Urinary bladder (tissue), 4 donors: Measurements from ENCODE around the gene CLDN24. TPM values are rescaled to one million over a fixed set of nuclear protein-coding genes. Genes with fewer than 3 reads are reported as not detected.

ENCODE experiments used
- DNase-seq: peaks from one replicate; pipeline ENCODE4 v3.0.0-alpha.2; 2015; ENCODE audit errors: extremely low spot score
- H3K27ac ChIP-seq: one replicate; pipeline ENCODE4 v1.5.1; 2013; ENCODE audit warnings: low read depth, mild to moderate bottlenecking, moderate library complexity
- H3K36me3 ChIP-seq: one replicate; pipeline ENCODE4 v1.6.1; 2013; ENCODE audit warnings: mild to moderate bottlenecking, moderate library complexity; ENCODE audit not compliant: insufficient read depth
- H3K4me1 ChIP-seq: one replicate; pipeline ENCODE4 v1.6.1; 2013; ENCODE audit warnings: mild to moderate bottlenecking, moderate library complexity; ENCODE audit not compliant: insufficient read depth
- H3K4me3 ChIP-seq: one replicate; pipeline ENCODE4 v1.5.1; 2013; ENCODE audit warnings: low read depth, low read length
- WGBS: extraction: QIAGEN DNeasy Blood & Tissue Kit; methylation state at CpG from one replicate; pipeline ENCODE4 v1.1.7; 2013; 5-methylcytosine and 5-hydroxymethylcytosine counted together
- polyA plus RNA-seq: library from polyadenylated mRNA; stranded (reverse); fragments of 200-250 nt; gene quantifications from one replicate; pipeline ENCODE4 v1.2.3, GENCODE V29; 2013
- total RNA-seq: library from RNA; depleted of rRNA; stranded (reverse); fragments of >200 nt; gene quantifications from one replicate; pipeline ENCODE4 v1.2.3, GENCODE V29; 2014
- donor health status: healthy with polysubstance abuse.
- donor health status: healthy.

The CLDN24 gene
- total and polyA plus RNA-seq, 2 donors = not detected

DNA sequence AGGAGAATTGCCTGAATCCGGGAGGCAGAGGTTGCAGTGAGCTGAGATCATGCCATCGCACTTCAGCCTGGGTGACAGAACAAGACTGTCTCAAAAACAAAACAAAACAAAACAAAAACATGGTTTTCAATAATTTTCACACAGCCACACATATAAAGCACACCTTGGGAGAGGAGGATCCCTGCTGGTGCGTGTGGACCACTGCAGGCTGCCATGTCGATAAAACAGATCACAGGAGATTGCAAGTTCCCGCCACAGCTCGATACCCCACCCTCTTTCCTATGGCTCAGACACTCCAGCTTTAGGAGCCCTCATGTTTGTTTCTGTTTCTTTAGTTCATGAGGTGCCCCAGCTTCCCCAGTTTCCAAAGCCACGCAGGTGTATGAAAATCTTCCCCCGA, 31.3 kb upstream of the CLDN24 start:
- 80% methylated on average over 8 of the region's 8 CpGs for WGBS
- no peak for DNase-seq
- Histone ChIP-seq H3K36me3 (no peaks in the 10 kb centered on the region), H3K27ac (no peak overlapping the region), H3K4me3 (no peak overlapping the region), H3K4me1 (no peaks in the 10 kb centered on the region)

DNA sequence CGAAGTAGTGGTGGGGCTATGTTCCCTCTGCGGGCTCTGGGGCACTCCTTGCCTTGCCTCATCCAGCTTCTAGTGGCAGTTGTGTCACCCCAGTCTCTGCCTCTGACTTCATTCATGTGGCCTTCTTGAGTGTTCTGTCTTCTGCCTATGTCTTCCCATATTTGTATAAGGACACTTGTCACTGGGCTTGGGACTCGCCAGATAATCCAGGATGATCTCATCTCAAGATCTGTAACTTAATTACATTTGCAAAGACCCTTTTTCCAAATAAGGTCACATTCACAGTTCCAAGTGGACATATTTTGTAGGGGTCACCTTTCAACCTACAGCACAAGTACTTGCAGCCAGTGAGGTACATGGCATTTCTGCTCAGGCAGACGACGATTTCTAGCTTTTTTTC, 30.3 kb upstream of the CLDN24 start:
- Histone ChIP-seq H3K4me3 (no peak overlapping the region), H3K27ac (no peak overlapping the region), H3K36me3 (no peaks in the 10 kb centered on the region), H3K4me1 (no peaks in the 10 kb centered on the region)
- 84% methylated on average over 5 of the region's 5 CpGs for WGBS
- DNase-seq = no peak

- H3K27ac ChIP-seq = no peak overlapping the region
- no peaks in the 10 kb centered on the region for H3K4me1 ChIP-seq
- no peaks in the 10 kb centered on the region for H3K36me3 ChIP-seq
- WGBS = 79% methylated on average over 17 of the region's 17 CpGs
- no peak for DNase-seq
- H3K4me3 ChIP-seq = no peak overlapping the region
These were observed 28.3 kb upstream of the CLDN24 start for GRCh38 chr4:183350317-183351071.

DNA sequence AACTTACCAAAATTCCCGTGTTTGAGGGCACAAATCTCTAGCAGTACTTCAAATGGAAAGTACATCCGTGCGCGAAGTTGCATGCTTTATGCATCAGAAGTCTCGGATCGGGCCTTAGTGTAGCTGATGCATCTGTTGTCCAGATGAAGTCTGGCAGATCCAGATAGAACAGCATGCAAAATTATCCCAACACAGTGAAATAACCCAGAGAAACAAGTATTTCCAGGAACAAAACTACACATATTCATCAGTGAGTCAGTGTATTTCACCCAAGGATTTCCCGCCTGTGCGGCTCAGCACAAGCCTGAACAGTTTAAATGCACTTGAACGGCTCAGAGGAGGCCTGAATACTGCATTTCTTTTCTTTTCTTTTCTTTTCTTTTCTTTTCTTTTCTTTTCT, 27.4 kb upstream of the CLDN24 start:
- Histone ChIP-seq H3K4me1 (no peaks in the 10 kb centered on the region), H3K27ac (no peak overlapping the region), H3K4me3 (no peak overlapping the region), H3K36me3 (no peaks in the 10 kb centered on the region)
- DNase-seq = no peak
- 89% methylated on average over 9 of the region's 9 CpGs for WGBS

DNA sequence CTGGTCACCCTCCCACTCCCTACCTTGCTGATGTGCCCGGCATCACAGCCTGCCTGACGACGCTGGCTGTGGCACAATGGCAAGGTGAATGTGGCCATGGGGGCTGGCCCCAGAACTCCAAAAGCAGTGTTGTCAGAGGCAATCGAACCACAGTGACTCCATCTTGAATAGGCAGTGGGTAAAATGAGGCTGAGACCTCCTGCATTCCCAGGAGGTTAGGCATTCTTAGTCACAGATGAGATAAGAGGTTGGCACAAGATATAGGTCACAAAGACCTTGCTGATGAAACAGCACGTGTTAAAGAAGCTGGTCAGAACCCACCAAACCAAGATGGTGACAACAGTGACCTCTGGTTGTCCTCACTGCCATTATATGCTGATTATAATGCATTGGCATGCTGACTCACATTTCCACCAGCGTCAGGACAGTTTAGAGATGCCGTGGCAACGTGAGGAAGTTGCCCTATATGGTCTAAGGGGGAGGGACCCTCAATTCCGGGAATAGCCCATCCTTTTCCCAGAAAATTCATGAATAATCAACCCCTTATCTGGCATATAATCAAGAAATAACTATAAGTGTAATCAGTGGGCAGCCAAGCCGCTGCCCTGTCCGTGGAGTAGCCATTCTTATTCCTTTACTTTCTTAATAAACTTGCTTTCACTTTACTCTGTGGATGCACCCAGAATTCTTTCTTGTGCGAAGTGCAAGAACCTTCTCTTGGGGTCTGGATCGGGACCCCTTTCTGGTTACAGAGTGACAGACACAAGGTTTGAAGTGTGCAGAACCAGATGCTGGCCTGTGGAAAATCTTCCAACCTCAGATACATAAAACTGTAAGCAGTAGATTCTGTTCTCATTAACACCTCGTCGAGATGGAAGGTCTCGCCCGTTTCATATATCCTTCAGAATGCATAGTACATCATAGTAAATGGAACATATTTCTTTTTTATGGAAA, 26.8 kb upstream of the CLDN24 start:
- Histone ChIP-seq H3K27ac (no peak overlapping the region), H3K4me3 (no peak overlapping the region), H3K36me3 (no peaks in the 10 kb centered on the region), H3K4me1 (no peaks in the 10 kb centered on the region)
- DNase-seq = no peak
- 75% methylated on average over 17 of the region's 17 CpGs for WGBS

DNA sequence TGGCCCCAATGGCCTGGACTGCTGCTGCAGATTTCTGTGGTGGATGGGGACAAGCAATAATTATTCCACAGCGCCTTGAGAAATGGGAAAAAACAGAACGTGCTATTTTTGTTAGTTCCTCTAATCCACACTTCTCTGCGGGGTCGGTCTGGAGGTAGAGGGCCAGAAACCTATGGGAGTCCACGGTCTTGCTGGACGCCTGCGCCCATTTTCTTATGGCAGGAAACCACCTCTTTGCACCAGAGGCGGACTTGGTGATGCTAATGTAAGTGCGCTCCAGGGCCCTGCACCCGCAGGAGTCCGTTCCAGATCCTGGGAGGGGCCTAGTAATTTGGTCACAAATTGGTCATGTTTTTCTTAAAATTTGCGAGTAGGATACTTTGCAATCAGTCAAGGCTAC, 25.9 kb upstream of the CLDN24 start:
- Histone ChIP-seq H3K36me3 (no peaks in the 10 kb centered on the region), H3K27ac (no peak overlapping the region), H3K4me3 (no peak overlapping the region), H3K4me1 (no peaks in the 10 kb centered on the region)
- WGBS = 90% methylated on average over 12 of the region's 12 CpGs
- DNase-seq = no peak

- WGBS = 88% methylated on average over 4 of the region's 4 CpGs
- Histone ChIP-seq H3K4me3 (no peak overlapping the region), H3K27ac (no peak overlapping the region), H3K4me1 (no peaks in the 10 kb centered on the region), H3K36me3 (no peaks in the 10 kb centered on the region)
- no peak for DNase-seq
These were observed 25.3 kb upstream of the CLDN24 start for GRCh38 chr4:183347566-183347965.

DNA sequence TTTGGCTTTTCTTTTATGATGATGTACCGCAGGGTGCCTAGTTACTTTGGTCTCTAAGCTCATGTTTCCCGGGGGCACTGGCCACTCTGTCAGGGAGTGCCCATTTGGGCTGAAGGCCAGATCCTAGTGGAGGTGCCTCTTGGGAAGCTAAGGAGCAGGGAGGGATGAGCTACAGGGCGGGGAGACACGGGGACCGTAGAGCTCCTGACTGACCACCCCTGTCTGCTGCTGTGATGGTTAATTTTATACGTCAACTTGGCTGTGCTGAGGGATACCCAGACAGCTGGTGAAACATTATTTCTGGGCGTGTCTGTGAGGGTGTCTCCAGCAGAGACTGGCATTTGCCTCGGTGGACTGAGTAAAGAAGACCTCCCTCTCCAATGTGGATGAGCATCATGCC, 24.9 kb upstream of the CLDN24 start:
- no peaks in the 10 kb centered on the region for H3K4me1 ChIP-seq
- no peaks in the 10 kb centered on the region for H3K36me3 ChIP-seq
- WGBS = 81% methylated on average over 8 of the region's 8 CpGs
- H3K27ac ChIP-seq = no peak overlapping the region
- H3K4me3 ChIP-seq = no peak overlapping the region
- no peak for DNase-seq

- WGBS = 85% methylated on average over 4 of the region's 4 CpGs
- Histone ChIP-seq H3K4me1 (no peaks in the 10 kb centered on the region), H3K27ac (no peak overlapping the region), H3K4me3 (no peak overlapping the region), H3K36me3 (no peaks in the 10 kb centered on the region)
- DNase-seq = no peak
These were observed 23.0 kb upstream of the CLDN24 start for GRCh38 chr4:183345261-183345660.

DNA sequence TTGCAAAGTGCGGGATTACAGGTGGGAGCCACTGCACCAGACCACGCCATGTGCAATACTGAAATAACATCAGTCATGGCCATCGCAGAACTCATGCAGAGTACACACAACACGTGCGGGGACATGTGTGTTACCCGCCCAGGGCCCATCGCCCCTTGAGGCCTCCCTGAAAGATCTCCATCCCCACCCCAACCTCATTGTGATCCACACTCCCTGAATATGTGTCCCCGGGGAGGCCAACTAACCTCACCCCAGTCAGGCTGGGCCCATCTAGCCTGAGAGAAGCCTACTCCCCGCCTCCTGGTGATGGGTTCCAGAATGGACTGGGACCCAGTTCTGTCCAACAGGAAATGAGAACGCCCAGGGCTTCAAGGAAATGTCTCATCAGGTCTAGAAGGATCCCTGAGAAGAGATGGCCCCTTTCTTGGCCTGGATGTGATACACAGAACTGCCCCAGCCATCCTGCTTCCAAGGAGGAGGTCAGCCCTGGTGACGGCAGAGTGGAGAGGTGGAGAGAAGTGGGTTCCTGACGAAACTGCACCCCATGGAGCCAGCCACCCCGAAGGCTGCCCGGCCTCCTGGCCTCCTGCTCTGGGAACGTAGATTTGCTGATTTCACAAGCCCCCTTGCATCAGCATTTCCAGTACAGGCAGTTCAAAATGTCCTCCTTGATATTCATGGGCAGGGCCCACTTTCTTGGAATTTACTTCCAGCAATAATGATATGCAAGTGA, 22.5 kb upstream of the CLDN24 start:
- DNase-seq = no peak
- Histone ChIP-seq H3K27ac (no peak overlapping the region), H3K36me3 (no peaks in the 10 kb centered on the region), H3K4me3 (no peak overlapping the region), H3K4me1 (no peaks in the 10 kb centered on the region)
- 87% methylated on average over 15 of the region's 15 CpGs for WGBS

- WGBS = 92% methylated on average over 7 of the region's 7 CpGs
- no peak overlapping the region for H3K4me3 ChIP-seq
- no peaks in the 10 kb centered on the region for H3K4me1 ChIP-seq
- DNase-seq = no peak
- no peak overlapping the region for H3K27ac ChIP-seq
- H3K36me3 ChIP-seq = no peaks in the 10 kb centered on the region
These were observed 21.5 kb upstream of the CLDN24 start for GRCh38 chr4:183343730-183344129.

DNA sequence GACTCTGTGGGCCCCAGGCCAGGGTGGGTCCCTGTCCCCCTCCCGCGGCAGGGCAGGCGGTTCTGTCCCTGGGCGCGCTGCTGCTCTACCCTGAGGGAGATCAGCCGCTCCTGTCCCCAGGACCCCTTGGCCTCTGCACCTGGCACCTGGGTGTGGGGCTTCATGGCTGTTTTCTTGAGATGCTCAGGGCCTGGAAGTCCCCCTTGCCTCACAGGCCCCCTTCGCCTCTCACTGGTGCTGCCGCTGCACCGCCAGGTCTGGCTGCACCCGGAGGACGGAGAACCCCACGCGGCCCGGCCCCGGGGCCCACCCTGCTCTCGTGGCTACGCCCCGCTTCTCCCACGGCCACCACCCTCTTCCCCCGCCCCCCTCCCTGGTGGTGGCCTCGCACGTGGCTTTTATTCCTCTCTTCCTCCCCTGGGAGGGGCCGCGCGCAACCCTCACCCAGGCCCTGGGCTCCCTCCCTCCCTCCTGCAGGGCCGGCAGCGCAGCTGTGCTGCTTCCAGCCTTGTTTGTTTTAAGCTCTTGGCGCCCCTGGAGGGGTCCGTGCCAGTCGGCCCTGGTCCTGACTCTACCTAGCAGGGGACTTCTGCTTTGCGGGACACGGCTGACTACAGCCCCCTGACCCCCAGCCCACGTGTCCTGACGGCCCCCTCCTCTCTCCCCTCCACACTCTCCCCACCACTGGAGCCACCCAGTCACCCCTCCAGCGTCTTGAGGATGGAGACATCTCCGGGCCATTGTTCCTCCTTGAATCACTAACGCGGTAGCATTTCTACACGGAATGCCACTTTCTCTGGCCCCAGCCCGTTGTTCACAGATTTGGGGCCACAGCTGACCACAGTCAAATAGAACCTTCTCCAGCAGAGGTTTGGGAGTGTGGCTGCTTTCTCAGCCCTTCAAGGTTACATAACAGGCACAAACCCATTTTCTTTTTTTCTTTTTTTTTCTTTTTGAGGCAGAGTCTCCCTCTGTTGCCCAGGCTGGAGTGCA, 20.6 kb upstream of the CLDN24 start:
- no peak for DNase-seq
- Histone ChIP-seq H3K36me3 (no peaks in the 10 kb centered on the region), H3K27ac (no peak overlapping the region), H3K4me1 (no peaks in the 10 kb centered on the region), H3K4me3 (no peak overlapping the region)
- WGBS = 22% methylated on average over 40 of the region's 40 CpGs

- no peak overlapping the region for H3K4me3 ChIP-seq
- DNase-seq = no peak
- WGBS = 82% methylated on average over 7 of the region's 7 CpGs
- no peaks in the 10 kb centered on the region for H3K36me3 ChIP-seq
- no peaks in the 10 kb centered on the region for H3K4me1 ChIP-seq
- no peak overlapping the region for H3K27ac ChIP-seq
These were observed 15.6 kb upstream of the CLDN24 start for GRCh38 chr4:183337833-183338232.
